HCT116 (cell line): ENCODE measurements around the gene NUDT14. TPM values are rescaled to one million over a fixed set of nuclear protein-coding genes. Genes with fewer than 3 reads are reported as not detected.

Experiments used
- ATAC-seq: fragments of 200-7000 bp; cut with Tn5 transposase; 2 replicates; pipeline ENCODE4 v1.9.1; 2020; ENCODE audit warnings: mild to moderate bottlenecking, moderate library complexity
- BruUV-seq: library from RNA; stranded (reverse); fragments of 400-500 nt; replicated peaks from 2 replicates; lab custom pipeline; 2021; lab: Mats Ljungman, UMichigan
- CTCF ChIA-PET: fragments of 300-600 bp; sonication (Branson Sonifier 250); formaldehyde crosslinking; loops from one replicate; lab custom pipeline; 2021; ENCODE audit warnings: antibody characterized with exemption; lab: Charles Lee
- POLR2A ChIA-PET: fragments of 300-600, 350-600 bp; sonication (Branson Sonifier 250); formaldehyde crosslinking; loops from one replicate; lab custom pipeline; 2021; ENCODE audit warnings: antibody characterized with exemption; lab: Charles Lee
- RAD21 ChIA-PET, 2 experiments: fragments of 300-600 bp; sonication (Branson Sonifier 250); formaldehyde crosslinking; loops; one replicate each; lab custom pipeline; 2023; ENCODE audit warnings: low total read pairs in 2 of 2; ENCODE audit not compliant: uncharacterized antibody in 2 of 2, unreplicated experiment in 2 of 2, low non-redundant PET in 1 of 2; lab: Charles Lee
- DNase-seq: peaks from one replicate; pipeline ENCODE4 v3.0.0-alpha.2; 2010; ENCODE audit warnings: low read depth, low spot score
- H2AFZ ChIP-seq: fragments of 200-600 bp; shearing (Covaris generic), sonication (generic); 2 replicates; pipeline ENCODE4 v1.6.1; 2017; ENCODE audit warnings: low read depth, mixed run types, mixed read lengths, antibody characterized with exemption, low read length; ENCODE audit not compliant: poor library complexity, severe bottlenecking
- H3K27ac ChIP-seq: 2 replicates; pipeline ENCODE4 v1.5.1; 2012; ENCODE audit warnings: low read depth, low read length
- H3K27me3 ChIP-seq: fragments of 200-600 bp; sonication (generic); 2 replicates; pipeline ENCODE4 v1.6.1; 2016; ENCODE audit warnings: mixed run types, low read length, mixed read lengths; ENCODE audit not compliant: insufficient read depth
- H3K36me3 ChIP-seq, 2 experiments: fragments of 200-500 bp in 1 of 2; fragments of 200-600 bp in 1 of 2; sonication (Bioruptor generic) in 1 of 2; sonication (generic) in 1 of 2; 2 replicates each; pipeline versions ENCODE4 v1.5.1 to v1.6.1; 2014 to 2016; ENCODE audit warnings: low read length in 2 of 2, inconsistent platforms in 1 of 2, mixed read lengths in 1 of 2, mixed run types in 1 of 2; ENCODE audit not compliant: insufficient read depth in 2 of 2, control insufficient read depth in 1 of 2
- H3K4me1 ChIP-seq, 2 experiments: fragments of 200-600 bp in 1 of 2; sonication (generic) in 1 of 2; 2 replicates each; pipeline versions ENCODE4 v1.5.1 to v1.6.1; 2012 to 2017; ENCODE audit warnings: low read length in 2 of 2, inconsistent platforms in 1 of 2, mild to moderate bottlenecking in 1 of 2, mixed read lengths in 1 of 2, mixed run types in 1 of 2, moderate library complexity in 1 of 2; ENCODE audit not compliant: insufficient read depth in 2 of 2, control insufficient read depth in 1 of 2
- H3K4me2 ChIP-seq: fragments of 200-600 bp; sonication (generic); 2 replicates; pipeline ENCODE4 v1.6.1; 2017; ENCODE audit warnings: mixed run types, low read length, mixed read lengths
- H3K4me3 ChIP-seq, 2 experiments: fragments of 200-600 bp in 1 of 2; sonication (generic) in 1 of 2; replicated peaks in 1 of 2; 2 replicates each; pipeline ENCODE4 v1.5.1; 2011 to 2016; ENCODE audit warnings: low read length in 2 of 2, control low read depth in 1 of 2, low read depth in 1 of 2, mild to moderate bottlenecking in 1 of 2, mixed read lengths in 1 of 2, mixed run types in 1 of 2
- H3K79me2 ChIP-seq: fragments of 200-600 bp; sonication (generic); 2 replicates; pipeline ENCODE4 v1.6.1; 2017; ENCODE audit warnings: mild to moderate bottlenecking, mixed run types, low read length, moderate library complexity, mixed read lengths; ENCODE audit not compliant: insufficient read depth
- H3K9ac ChIP-seq: fragments of 200-600 bp; sonication (generic); 2 replicates; pipeline ENCODE4 v1.6.1; 2016; ENCODE audit warnings: low read length, mixed read lengths
- H3K9me2 ChIP-seq: fragments of 200-600 bp; sonication (generic), shearing (Covaris generic); 2 replicates; pipeline ENCODE4 v1.6.1; 2017; ENCODE audit warnings: mixed run types, mild to moderate bottlenecking, moderate library complexity; ENCODE audit not compliant: insufficient read depth
- H3K9me3 ChIP-seq, 2 experiments: fragments of 200-500 bp in 1 of 2; fragments of 200-600 bp in 1 of 2; sonication (Bioruptor generic) in 1 of 2; sonication (generic) in 1 of 2; 2 replicates each; pipeline ENCODE4 v1.6.1; 2014 to 2017; ENCODE audit warnings: low read length in 2 of 2, mixed read lengths in 2 of 2, inconsistent platforms in 1 of 2, low read depth in 1 of 2, mild to moderate bottlenecking in 1 of 2, mixed run types in 1 of 2, moderate library complexity in 1 of 2; ENCODE audit not compliant: control insufficient read depth in 1 of 2, insufficient read depth in 1 of 2
- H4K20me1 ChIP-seq: fragments of 200-600 bp; sonication (generic), shearing (Covaris generic); 2 replicates; pipeline ENCODE4 v1.6.1; 2017; ENCODE audit warnings: mixed run types, mild to moderate bottlenecking, moderate library complexity; ENCODE audit not compliant: insufficient read depth
- ELF1 ChIP-seq: IDR thresholded peaks from 2 replicates; pipeline ENCODE4 v1.6.1; 2012; ENCODE audit warnings: low read depth, borderline replicate concordance
- EZH2 ChIP-seq: fragments of 200-600 bp; sonication (generic); IDR thresholded peaks from 2 replicates; pipeline ENCODE4 v1.6.1; 2017; ENCODE audit warnings: antibody characterized with exemption, mixed run types
- FOSL1 ChIP-seq: IDR thresholded peaks from 2 replicates; pipeline ENCODE4 v1.6.1; 2012; ENCODE audit warnings: low read depth
- POLR2AphosphoS5 ChIP-seq: IDR thresholded peaks from 2 replicates; pipeline ENCODE4 v1.6.1; 2011; ENCODE audit warnings: mild to moderate bottlenecking, low read depth, low read length, moderate library complexity
- SP1 ChIP-seq: IDR thresholded peaks from 2 replicates; pipeline ENCODE4 v1.6.1; 2012; ENCODE audit warnings: low read depth
- ZNF274 ChIP-seq: fragments of 200-500 bp; sonication (Bioruptor generic); IDR thresholded peaks from 2 replicates; pipeline ENCODE4 v1.6.1; 2014; ENCODE audit warnings: mild to moderate bottlenecking, low read depth, low read length, inconsistent platforms
- intact Hi-C: fragments of 100-400 bp; cut with micrococcal nuclease; formaldehyde crosslinking; loops from 2 replicates; pipeline ENCODE4 v1.10.0; 2022
- total RNA-seq: library from RNA; stranded (reverse); gene quantifications from one replicate; pipeline ENCODE4 v1.2.1, GENCODE V29; 2021; ENCODE audit not compliant: unreplicated experiment

Gene NUDT14
- total RNA-seq, 1 experiment from 2014 or later: 56.1 TPM

- H3K4me3 ChIP-seq: no peak overlapping the region
- H3K27me3 ChIP-seq: no peaks in the 10 kb centered on the region
- no peaks in the 10 kb centered on the region for H3K4me1 ChIP-seq
- H3K79me2 ChIP-seq: no peaks in the 10 kb centered on the region
- ATAC-seq (no peak), DNase-seq (no peak)
- no peak overlapping the region for H3K9ac ChIP-seq
- H3K36me3 ChIP-seq: peaks cover 2 to 25% of the 10 kb centered on the region in 2 experiments; a peak in 2 of 4 replicates
- no TSS peak for BruUV-seq
- H3K27ac ChIP-seq: no peak overlapping the region
- no peak overlapping the region for H3K4me2 ChIP-seq
- no peaks in the 10 kb centered on the region for H4K20me1 ChIP-seq
- POLR2A ChIA-PET: interaction anchor here (1.2 kb wide), 1 partner anchor 26 kb away, joined by 3 read pairs; no protein-coding TSS in a partner anchor
- H3K9me2 ChIP-seq: no peaks in the 10 kb centered on the region
- CTCF ChIA-PET: no interaction called here
- intact Hi-C loops: no loop called here
- TF ChIP-seq EZH2: no peak
- no peak for TF ChIP-seq FOSL1
- TF ChIP-seq ELF1: no peak
- RAD21 ChIA-PET: no interaction called here
- no peak overlapping the region for H2AFZ ChIP-seq
- no peaks in the 10 kb centered on the region for H3K9me3 ChIP-seq
These were observed 42.5 kb downstream of the NUDT14 start for GRCh38 chr14:105138551-105139111.

GRCh38 chr14:105138021-105138541, 43.0 kb downstream of the NUDT14 start:
- H3K4me1 ChIP-seq: no peaks in the 10 kb centered on the region
- H3K27ac ChIP-seq: no peak overlapping the region
- no peak for ATAC-seq

More at GRCh38 chr14:105138021-105138541, 43.0 kb downstream of the NUDT14 start:
- Histone ChIP-seq H3K27me3 (no peaks in the 10 kb centered on the region), H3K9me2 (no peaks in the 10 kb centered on the region), H3K79me2 (no peaks in the 10 kb centered on the region), H3K9ac (no peak overlapping the region), H3K9me3 (no peaks in the 10 kb centered on the region), H3K4me3 (no peak overlapping the region), H3K4me2 (no peak overlapping the region), H3K36me3 (peaks cover 2 to 19% of the 10 kb centered on the region in 2 experiments; a peak in 2 of 4 replicates), H4K20me1 (no peaks in the 10 kb centered on the region), H2AFZ (no peak overlapping the region)
- BruUV-seq: no TSS peak
- ChIA-PET CTCF (no interaction called here), RAD21 (no interaction called here), POLR2A (no interaction called here)
- DNase-seq: no peak
- TF ChIP-seq POLR2AphosphoS5: no peak
- TF ChIP-seq ZNF274: no peak
- no peak for TF ChIP-seq SP1
- intact Hi-C loops: no loop called here
